BE2C (cell line): ENCODE data around the gene TAAR9.

Source experiments
- DNase-seq: peaks from one replicate; pipeline ENCODE4 v3.0.0-alpha.2; 2020
- H3K27me3 ChIP-seq: fragments of 250-450 bp; sonication (Bioruptor Pico); 2 replicates; pipeline ENCODE4 v1.5.1; 2020; ENCODE audit warnings: mild to moderate bottlenecking
- H3K36me3 ChIP-seq: fragments of 250-450 bp; sonication (Bioruptor Pico); 2 replicates; pipeline ENCODE4 v1.5.1; 2020; ENCODE audit warnings: mild to moderate bottlenecking
- H3K4me1 ChIP-seq: fragments of 250-450 bp; sonication (Bioruptor Pico); 2 replicates; pipeline ENCODE4 v1.5.1; 2020
- H3K4me3 ChIP-seq: 2 replicates; pipeline ENCODE4 v1.5.1; 2011; ENCODE audit warnings: low read depth, low read length
- H3K9me3 ChIP-seq: fragments of 250-450 bp; sonication (Bioruptor Pico); 2 replicates; pipeline ENCODE4 v1.5.1; 2020
- CTCF ChIP-seq: IDR thresholded peaks from 2 replicates; pipeline ENCODE4 v1.5.1; 2012; ENCODE audit warnings: mild to moderate bottlenecking, low read depth, low read length

The TAAR9 gene

GRCh38 chr6:132568611-132569010, 30.5 kb downstream of the TAAR9 start:
- Histone ChIP-seq H3K9me3 (no peaks in the 10 kb centered on the region; the same call in 1 of the 2 replicates), H3K27me3 (peaks cover 58% of the 10 kb centered on the region)
- TF ChIP-seq CTCF, result no peak

GRCh38 chr6:132569170-132569569, 31.1 kb downstream of the TAAR9 start:
- H3K4me3 ChIP-seq, result no peak overlapping the region
- no peak for DNase-seq
- H3K9me3 ChIP-seq, result no peaks in the 10 kb centered on the region; the same call in 1 of the 2 replicates
- no peaks in the 10 kb centered on the region for H3K36me3 ChIP-seq
- TF ChIP-seq CTCF, result no peak
- no peaks in the 10 kb centered on the region for H3K4me1 ChIP-seq
- peaks cover 56% of the 10 kb centered on the region for H3K27me3 ChIP-seq

More at GRCh38 chr6:132568611-132569010, 30.5 kb downstream of the TAAR9 start:
- no peaks in the 10 kb centered on the region for H3K36me3 ChIP-seq
- no peaks in the 10 kb centered on the region for H3K4me1 ChIP-seq
- no peak overlapping the region for H3K4me3 ChIP-seq
- no peak for DNase-seq

GRCh38 chr6:132570221-132570777, 32.2 kb downstream of the TAAR9 start, which contains the start of gene TAAR6:
Gene TAAR6 (plus strand): TSS chr6:132570322. CDS start chr6:132570322, 0 bp downstream.
- no peak for TF ChIP-seq CTCF
- DNase-seq, result no peak
- H3K9me3 ChIP-seq, result no peaks in the 10 kb centered on the region; the same call in 1 of the 2 replicates
- peaks cover 49% of the 10 kb centered on the region for H3K27me3 ChIP-seq
- no peaks in the 10 kb centered on the region for H3K36me3 ChIP-seq
- H3K4me1 ChIP-seq, result no peaks in the 10 kb centered on the region
- H3K4me3 ChIP-seq, result no peak within 1 kb of the TSS

GRCh38 chr6:132571774-132572173, 33.7 kb downstream of the TAAR9 start:
- H3K4me1 ChIP-seq, result no peaks in the 10 kb centered on the region
- peaks cover 38% of the 10 kb centered on the region for H3K27me3 ChIP-seq
- no peak for DNase-seq
- no peaks in the 10 kb centered on the region for H3K9me3 ChIP-seq
- H3K4me3 ChIP-seq, result no peak overlapping the region
- H3K36me3 ChIP-seq, result no peaks in the 10 kb centered on the region
- no peak for TF ChIP-seq CTCF

GRCh38 chr6:132584698-132585097, 46.6 kb downstream of the TAAR9 start:
- no peaks in the 10 kb centered on the region for H3K4me1 ChIP-seq
- peaks cover 13% of the 10 kb centered on the region; the same call in 1 of the 2 replicates for H3K27me3 ChIP-seq
- no peaks in the 10 kb centered on the region for H3K36me3 ChIP-seq
- TF ChIP-seq CTCF, result no peak
- no peaks in the 10 kb centered on the region for H3K9me3 ChIP-seq
- DNase-seq, result no peak
- no peak overlapping the region for H3K4me3 ChIP-seq

GRCh38 chr6:132587424-132587823, 49.3 kb downstream of the TAAR9 start:
- H3K4me1 ChIP-seq, result no peaks in the 10 kb centered on the region
- H3K27me3 ChIP-seq, result peaks cover 11% of the 10 kb centered on the region; the same call in 1 of the 2 replicates
- H3K36me3 ChIP-seq, result no peaks in the 10 kb centered on the region
- DNase-seq, result no peak
- no peak overlapping the region for H3K4me3 ChIP-seq
- no peak for TF ChIP-seq CTCF
- H3K9me3 ChIP-seq, result no peaks in the 10 kb centered on the region
